ENCODE results near the gene PDE1C.
"Not testable (repeated sequence)": the region's sequence is repeated elsewhere in the genome, so short reads cannot be mapped to it uniquely, and the experiment has no call there.

Gene PDE1C

GRCh38 chr7:31853380-31853779, 216.8 kb downstream of the PDE1C start:
- TF ChIP-seq, protein P1, sequence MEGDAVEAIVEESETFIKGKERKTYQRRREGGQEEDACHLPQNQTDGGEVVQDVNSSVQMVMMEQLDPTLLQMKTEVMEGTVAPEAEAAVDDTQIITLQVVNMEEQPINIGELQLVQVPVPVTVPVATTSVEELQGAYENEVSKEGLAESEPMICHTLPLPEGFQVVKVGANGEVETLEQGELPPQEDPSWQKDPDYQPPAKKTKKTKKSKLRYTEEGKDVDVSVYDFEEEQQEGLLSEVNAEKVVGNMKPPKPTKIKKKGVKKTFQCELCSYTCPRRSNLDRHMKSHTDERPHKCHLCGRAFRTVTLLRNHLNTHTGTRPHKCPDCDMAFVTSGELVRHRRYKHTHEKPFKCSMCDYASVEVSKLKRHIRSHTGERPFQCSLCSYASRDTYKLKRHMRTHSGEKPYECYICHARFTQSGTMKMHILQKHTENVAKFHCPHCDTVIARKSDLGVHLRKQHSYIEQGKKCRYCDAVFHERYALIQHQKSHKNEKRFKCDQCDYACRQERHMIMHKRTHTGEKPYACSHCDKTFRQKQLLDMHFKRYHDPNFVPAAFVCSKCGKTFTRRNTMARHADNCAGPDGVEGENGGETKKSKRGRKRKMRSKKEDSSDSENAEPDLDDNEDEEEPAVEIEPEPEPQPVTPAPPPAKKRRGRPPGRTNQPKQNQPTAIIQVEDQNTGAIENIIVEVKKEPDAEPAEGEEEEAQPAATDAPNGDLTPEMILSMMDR (IDR thresholded peaks at IDR 0.05), result no peak

GRCh38 chr7:31852462-31852861, 217.7 kb downstream of the PDE1C start:
- no peak overlapping the region for H3K27ac ChIP-seq

More at GRCh38 chr7:31853380-31853779, 216.8 kb downstream of the PDE1C start:
- no peak overlapping the region for H3K27ac ChIP-seq

GRCh38 chr7:31851119-31851518, 219.1 kb downstream of the PDE1C start:
- no peak overlapping the region for H3K27ac ChIP-seq
- TF ChIP-seq ZFX (IDR thresholded peaks at IDR 0.05; ENCODE audit: borderline replicate concordance), result no peak
- TF ChIP-seq, protein P1 (IDR thresholded peaks at IDR 0.05), result no peak

More at GRCh38 chr7:31852462-31852861, 217.7 kb downstream of the PDE1C start:
- TF ChIP-seq ZFX (IDR thresholded peaks at IDR 0.05; ENCODE audit: borderline replicate concordance), result no peak
- TF ChIP-seq, protein P1 (IDR thresholded peaks at IDR 0.05), result no peak

- TF ChIP-seq, protein P1 (IDR thresholded peaks at IDR 0.05), result no peak
- no peak for TF ChIP-seq ZFX (IDR thresholded peaks at IDR 0.05; ENCODE audit: borderline replicate concordance)
- H3K27ac ChIP-seq, result no peak overlapping the region
These were observed 219.6 kb downstream of the PDE1C start for GRCh38 chr7:31850601-31851000.

- TF ChIP-seq, protein P1 (IDR thresholded peaks at IDR 0.05), result no peak
- TF ChIP-seq ZFX (IDR thresholded peaks at IDR 0.05; ENCODE audit: borderline replicate concordance), result no peak
- no peak overlapping the region for H3K27ac ChIP-seq
These were observed 220.1 kb downstream of the PDE1C start for GRCh38 chr7:31850066-31850465.

DNA sequence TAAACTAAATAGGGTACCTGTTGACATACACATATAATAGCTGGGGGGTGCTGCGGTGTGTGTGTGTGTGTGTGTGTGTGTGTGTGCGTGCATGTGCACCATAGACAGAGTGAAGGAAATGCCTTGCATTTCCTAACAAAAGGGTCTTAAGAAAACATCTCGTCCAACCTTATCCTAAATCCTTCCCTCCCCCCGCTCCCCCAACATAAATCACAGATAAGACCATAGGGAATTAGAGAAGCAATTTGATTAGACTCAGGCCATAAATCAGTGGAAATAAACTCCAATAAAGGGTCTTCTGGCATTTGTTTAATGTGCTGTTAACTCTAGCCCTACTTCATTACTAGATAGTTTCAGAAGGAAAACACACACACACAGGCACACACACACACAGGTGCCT, 234.7 kb downstream of the PDE1C start:
- no peak for TF ChIP-seq ZFX (IDR thresholded peaks at IDR 0.05; ENCODE audit: borderline replicate concordance)
- TF ChIP-seq, protein P1 (IDR thresholded peaks at IDR 0.05), result no peak
- no peak overlapping the region for H3K27ac ChIP-seq

GRCh38 chr7:31833625-31834024, 236.6 kb downstream of the PDE1C start:
- not testable (repeated sequence) for H3K27ac ChIP-seq

GRCh38 chr7:31828520-31828919, 241.7 kb downstream of the PDE1C start:
- TF ChIP-seq, protein P1 (IDR thresholded peaks at IDR 0.05), result no peak
- TF ChIP-seq ZFX (IDR thresholded peaks at IDR 0.05; ENCODE audit: borderline replicate concordance), result no peak
- H3K27ac ChIP-seq, result no peak overlapping the region
